GM12874 (cell line): ENCODE measurements around the gene OR4C3.
"Not testable (repeated sequence)": the region's sequence is repeated elsewhere in the genome, so short reads cannot be mapped to it uniquely, and the experiment has no call there.

Experiments
- CTCF ChIP-seq: IDR thresholded peaks from 2 replicates; pipeline ENCODE4 v1.5.1; 2011; ENCODE audit warnings: low read depth, mild to moderate bottlenecking, control low read depth, low read length, moderate library complexity; ENCODE audit not compliant: insufficient read depth

OR4C3 gene

GRCh38 chr11:48324620-48325019 lies at the start of gene OR4C3:
Gene OR4C3, plus strand, starts transcription at chr11:48324920. Its CDS starts 102 bp downstream, at chr11:48325022.
- TF ChIP-seq CTCF: not testable (repeated sequence)

- no peak for TF ChIP-seq CTCF
These were observed 18.8 kb upstream of the OR4C3 start, which contains the start of gene OR4S1 for GRCh38 chr11:48305923-48306322. Gene OR4S1, plus strand, starts transcription at chr11:48306223. Its CDS starts 0 bp downstream, at chr11:48306223.

GRCh38 chr11:48307760-48308386 lies 16.8 kb upstream of the OR4C3 start:
- TF ChIP-seq CTCF: peak; percentile 86

- TF ChIP-seq CTCF: no peak
These were observed 16.7 kb downstream of the OR4C3 start for GRCh38 chr11:48341466-48341865.

GRCh38 chr11:48354013-48354412 lies 29.3 kb downstream of the OR4C3 start:
- no peak for TF ChIP-seq CTCF

GRCh38 chr11:48354677-48355076 lies 30.0 kb downstream of the OR4C3 start:
- no peak for TF ChIP-seq CTCF

GRCh38 chr11:48366365-48366764 lies 41.6 kb downstream of the OR4C3 start, which contains the start of gene OR4C5:
Gene OR4C5, minus strand, starts transcription at chr11:48366465. Its CDS starts 0 bp downstream, at chr11:48366465.
- TF ChIP-seq CTCF: no peak
